K562 (cell line): Measurements from ENCODE around the gene DGUOK. TPM values are rescaled to one million over a fixed set of nuclear protein-coding genes. Genes with fewer than 3 reads are reported as not detected.

ENCODE experiments used
- ATAC-seq: fragments of 200-7000 bp; cut with Tn5 transposase; 3 replicates; pipeline ENCODE4 v1.9.1; 2020; ENCODE audit warnings: moderate library complexity
- BruUV-seq: library from RNA; stranded (reverse); fragments of 400-500 nt; replicated peaks from 2 replicates; lab custom pipeline; 2021; lab: Mats Ljungman, UMichigan
- CTCF ChIA-PET: fragments of 300-600 bp; formaldehyde crosslinking; extraction: SDS; loops from one replicate; lab custom pipeline; 2021; ENCODE audit warnings: low intra/inter-chr PET ratio; lab: Yijun Ruan, JAX
- POLR2A ChIA-PET: fragments of 300-600, 350-650 bp; sonication (Branson Sonifier 250); formaldehyde crosslinking; extraction: SDS; loops from one replicate; lab custom pipeline; 2021; ENCODE audit warnings: antibody characterized with exemption, inconsistent platforms; lab: Yijun Ruan, JAX
- DNase-seq, 4 experiments: peaks; one replicate each; pipeline versions ENCODE4 v3.0.0 to v3.0.0-alpha.2; 2011 to 2018; ENCODE audit warnings: low spot score in 3 of 4, mixed read lengths in 3 of 4; ENCODE audit errors: extremely low read depth in 1 of 4
- FAIRE-seq: peaks from 2 replicates; lab custom pipeline; 2011; peaks lifted over from hg19 to GRCh38; lab: Jason Lieb, UNC
- H2AFZ ChIP-seq: 2 replicates; pipeline ENCODE4 v1.6.0; 2011; ENCODE audit warnings: low read depth, low read length, control low read depth, inconsistent platforms
- H3K27ac ChIP-seq: fragments of 200-600 bp; 3 replicates; pipeline ENCODE4 v1.8.0; 2011; ENCODE audit warnings: low read depth, mild to moderate bottlenecking, control low read depth, inconsistent platforms, low read length, moderate library complexity, mixed read lengths; ENCODE audit errors: extremely low read depth
- H3K27me3 ChIP-seq, 2 experiments: fragments of 300-600 bp in 1 of 2; 2 replicates in 1 of 2; 3 replicates in 1 of 2; pipeline versions ENCODE4 v1.6.0 to v1.8.0; 2011; ENCODE audit warnings: inconsistent platforms in 2 of 2, low read length in 2 of 2, mild to moderate bottlenecking in 1 of 2, mixed read lengths in 1 of 2, moderate library complexity in 1 of 2; ENCODE audit not compliant: control insufficient read depth in 2 of 2, insufficient read depth in 2 of 2
- H3K36me3 ChIP-seq: fragments of 300-600 bp; 3 replicates; pipeline ENCODE4 v1.8.0; 2011; ENCODE audit warnings: mild to moderate bottlenecking, low read length, inconsistent platforms; ENCODE audit not compliant: control insufficient read depth, insufficient read depth
- H3K4me1 ChIP-seq, 2 experiments: fragments of 200-600 bp in 1 of 2; replicated peaks in 1 of 2; 2 replicates in 1 of 2; 3 replicates in 1 of 2; pipeline versions ENCODE4 v1.5.1 to v1.8.0; 2011; ENCODE audit warnings: inconsistent platforms in 2 of 2, low read length in 2 of 2, mild to moderate bottlenecking in 1 of 2, mixed read lengths in 1 of 2, moderate library complexity in 1 of 2; ENCODE audit not compliant: control insufficient read depth in 2 of 2, insufficient read depth in 2 of 2
- H3K4me2 ChIP-seq: 2 replicates; pipeline ENCODE4 v1.6.1; 2011; ENCODE audit warnings: low read length, control low read depth, inconsistent platforms, mixed read lengths; ENCODE audit not compliant: insufficient read depth
- H3K4me3 ChIP-seq: fragments of 200-600 bp; sonication (generic), shearing (Covaris generic); 2 replicates; pipeline ENCODE4 v1.5.1; 2016; ENCODE audit warnings: control low read depth, inconsistent platforms
- H3K79me2 ChIP-seq: fragments of 200-600 bp; 3 replicates; pipeline ENCODE4 v1.8.0; 2011; ENCODE audit warnings: low read length, inconsistent platforms; ENCODE audit not compliant: control insufficient read depth, insufficient read depth
- H3K9ac ChIP-seq, 2 experiments: 2 replicates each; pipeline versions ENCODE4 v1.6.0 to v1.6.1; 2011; ENCODE audit warnings: low read depth in 2 of 2, low read length in 2 of 2, control low read depth in 1 of 2, inconsistent platforms in 1 of 2, mild to moderate bottlenecking in 1 of 2, mixed read lengths in 1 of 2; ENCODE audit not compliant: insufficient read depth in 1 of 2
- H3K9me1 ChIP-seq: one replicate; pipeline ENCODE4 v1.6.0; 2011; ENCODE audit warnings: inconsistent platforms, mild to moderate bottlenecking, low read length, moderate library complexity; ENCODE audit not compliant: control insufficient read depth, insufficient read depth
- H3K9me3 ChIP-seq: replicated peaks from 2 replicates; pipeline ENCODE4 v1.5.1; 2011; ENCODE audit warnings: low read depth, low read length, inconsistent platforms; ENCODE audit not compliant: control insufficient read depth, insufficient read depth
- H4K20me1 ChIP-seq: replicated peaks from 2 replicates; pipeline ENCODE4 v1.6.1; 2011; ENCODE audit warnings: low read length, inconsistent platforms, mixed read lengths; ENCODE audit not compliant: control insufficient read depth, insufficient read depth
- BCOR ChIP-seq: fragments of 450-650 bp; IDR thresholded peaks from 2 replicates; pipeline ENCODE4 v1.6.1; 2016
- GATA2 ChIP-seq: sonication (generic); formaldehyde crosslinking; IDR thresholded peaks from 2 replicates; pipeline ENCODE4 v1.4.0; 2020; ENCODE audit warnings: mild to moderate bottlenecking, missing genetic modification reagents
- RBM25 ChIP-seq: fragments of 200-400 bp; formaldehyde crosslinking; IDR thresholded peaks from 2 replicates; pipeline ENCODE4 v1.6.1; 2018; ENCODE audit warnings: low read length, low read depth, moderate library complexity; ENCODE audit not compliant: severe bottlenecking
- STAT5A ChIP-seq: IDR thresholded peaks from 2 replicates; pipeline ENCODE4 v1.6.1; 2012; ENCODE audit warnings: low read length, inconsistent platforms, borderline replicate concordance
- ZBTB5 ChIP-seq: fragments of 450-650 bp; IDR thresholded peaks from 2 replicates; pipeline ENCODE4 v1.6.1; 2017; ENCODE audit warnings: antibody characterized with exemption
- ZEB2 ChIP-seq: fragments of 450-650 bp; IDR thresholded peaks from 2 replicates; pipeline ENCODE4 v1.6.1; 2016
- ZNF217 ChIP-seq: sonication (generic); formaldehyde crosslinking; IDR thresholded peaks from 2 replicates; pipeline ENCODE4 v1.8.0; 2022; ENCODE audit warnings: mild to moderate bottlenecking, missing genetic modification reagents
- WGBS: fragments of 100-300 bp; shearing (Covaris generic); methylation state at CpG from one replicate; pipeline ENCODE4 v1.1.6; 2016; ENCODE audit warnings: low coverage, mixed read lengths; ENCODE audit not compliant: insufficient coverage; ENCODE audit errors: missing lambda C conversion rate; 5-methylcytosine and 5-hydroxymethylcytosine counted together
- in situ Hi-C: fragments of 300-500 bp; cut with MboI; formaldehyde crosslinking; loops from 4 replicates; pipeline ENCODE4 v1.15.0; 2018; ENCODE audit warnings: inconsistent platforms, mixed read lengths
- intact Hi-C: fragments of 100-400 bp; cut with micrococcal nuclease; formaldehyde crosslinking; loops from 2 replicates; pipeline ENCODE4 v1.14.2; 2022
- polyA plus RNA-seq, 8 experiments: library from polyadenylated mRNA; depleted of rRNA in 4 of 8; stranded (reverse) in 5 of 8; unstranded in 3 of 8; fragments of >200 nt; fragmentation: Nextera tagmentation in 2 of 8; fragmentation: Illumina TruSeq in 1 of 8; extraction: Ambion mirVana in 2 of 8; extraction: Trizol in 1 of 8; gene quantifications; 2 replicates each; pipeline versions ENCODE4 v1.2.1 to v1.2.3, GENCODE V29; 2011 to 2014; ENCODE audit warnings: inconsistent platforms in 1 of 8, missing spikeins in 1 of 8
- total RNA-seq, 7 experiments: library from RNA; depleted of rRNA in 6 of 7; stranded (reverse); fragments of >200 nt in 6 of 7; fragmentation: Illumina TruSeq in 2 of 7; extraction: Trizol in 2 of 7; gene quantifications; 2 replicates each; pipeline versions ENCODE4 v1.2.1 to v1.2.3, GENCODE V29; 2011 to 2021; ENCODE audit warnings: low replicate concordance in 1 of 7

The DGUOK gene
- total and polyA plus RNA-seq, 9 of the 15 experiments (the other 6 are each of a cell fraction or from before 2014, with no cell fraction given) = 67.0 to 288 (median 126) TPM

- Histone ChIP-seq H3K4me1 (peaks cover 9 to 15% of the 10 kb centered on the region in 2 experiments), H3K9me3 (no peaks in the 10 kb centered on the region), H3K79me2 (no peaks in the 10 kb centered on the region), H3K27me3 (no peaks in the 10 kb centered on the region), H2AFZ (no peak overlapping the region), H3K36me3 (no peaks in the 10 kb centered on the region), H3K9me1 (no peaks in the 10 kb centered on the region), H3K27ac (no peak overlapping the region), H3K9ac (no peak overlapping the region), H4K20me1 (no peaks in the 10 kb centered on the region), H3K4me2 (no peak overlapping the region), H3K4me3 (no peak overlapping the region)
- no peak for FAIRE-seq
- BruUV-seq = no TSS peak
- no peak for DNase-seq
- CTCF ChIA-PET = no interaction called here
- no peak for ATAC-seq
- in situ Hi-C loops = no loop called here
- TF ChIP-seq ZEB2 (no peak), GATA2 (CRISPR knock-in tag) (no peak), ZBTB5 (no peak), STAT5A (no peak)
- POLR2A ChIA-PET = interaction anchor here (1.3 kb wide), 1 partner anchor 10 kb away, joined by 3 read pairs; no protein-coding TSS in a partner anchor
- 33% methylated on average over 4 of the region's 4 CpGs for WGBS
- intact Hi-C loops = no loop called here
Measured at GRCh38 chr2:73917696-73918207, 8.9 kb upstream of the DGUOK start.

GRCh38 chr2:73918856-73919255 is 7.8 kb upstream of the DGUOK start:
- no peaks in the 10 kb centered on the region for H4K20me1 ChIP-seq
- no peak for FAIRE-seq

More at GRCh38 chr2:73918856-73919255, 7.8 kb upstream of the DGUOK start:
- no peaks in the 10 kb centered on the region for H3K36me3 ChIP-seq
- H2AFZ ChIP-seq = no peak overlapping the region
- H3K79me2 ChIP-seq = no peaks in the 10 kb centered on the region
- BruUV-seq = no TSS peak
- H3K4me3 ChIP-seq = no peak overlapping the region
- POLR2A ChIA-PET = no interaction called here
- ATAC-seq (no peak), DNase-seq (no peak)
- 49% methylated on average over 3 of the region's 3 CpGs for WGBS
- H3K4me2 ChIP-seq = no peak overlapping the region
- H3K27ac ChIP-seq = no peak overlapping the region
- no peaks in the 10 kb centered on the region for H3K27me3 ChIP-seq
- H3K9ac ChIP-seq = no peak overlapping the region
- peaks cover 9 to 18% of the 10 kb centered on the region in 2 experiments for H3K4me1 ChIP-seq
- TF ChIP-seq ZNF217 (CRISPR knock-in tag) (no peak), BCOR (peak; percentile 21; the same call in 1 of the 2 replicates), RBM25 (peak; percentile 30)
- H3K9me1 ChIP-seq = no peaks in the 10 kb centered on the region
- H3K9me3 ChIP-seq = no peaks in the 10 kb centered on the region
- in situ Hi-C loops (no loop called here), intact Hi-C loops (no loop called here)
- CTCF ChIA-PET = no interaction called here
